ENCODE measurements around the gene SPEM1. TPM values are rescaled to one million over a fixed set of nuclear protein-coding genes. Genes with fewer than 3 reads are reported as not detected.

The SPEM1 gene
- total RNA-seq, 1 donor from 2014 or later = 0.26 TPM

DNA sequence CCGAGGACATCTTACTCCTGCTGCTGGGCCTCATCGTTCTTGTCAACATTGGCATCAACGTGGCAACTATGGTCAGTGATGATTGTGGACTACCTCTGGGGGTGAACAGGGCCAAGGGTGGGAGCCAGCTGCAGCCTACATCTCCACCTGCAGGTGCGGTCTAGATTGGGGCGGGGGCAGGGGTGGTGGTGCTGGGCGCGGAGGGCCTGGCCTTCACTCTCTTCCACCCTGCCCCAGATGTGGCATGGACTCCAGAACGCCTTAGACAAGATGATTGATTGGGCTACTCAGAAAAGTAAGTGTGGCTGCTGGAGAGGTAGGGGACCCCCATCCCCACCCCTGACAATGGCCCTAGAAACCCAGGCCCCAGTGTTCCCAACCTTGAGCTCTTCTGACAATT lies 5.6 kb downstream of the SPEM1 start:
- no peak overlapping the region for H3K4me3 Mint-ChIP-seq
- H3K4me1 Mint-ChIP-seq = peaks cover 9% of the 10 kb centered on the region
- no peaks in the 10 kb centered on the region for H3K36me3 Mint-ChIP-seq (ENCODE audit: low read depth)
- no peaks in the 10 kb centered on the region for H3K27me3 Mint-ChIP-seq (ENCODE audit: low read depth)
- no peak overlapping the region for H3K27ac Mint-ChIP-seq (ENCODE audit: unreplicated experiment)
- TF ChIP-seq, protein P1, sequence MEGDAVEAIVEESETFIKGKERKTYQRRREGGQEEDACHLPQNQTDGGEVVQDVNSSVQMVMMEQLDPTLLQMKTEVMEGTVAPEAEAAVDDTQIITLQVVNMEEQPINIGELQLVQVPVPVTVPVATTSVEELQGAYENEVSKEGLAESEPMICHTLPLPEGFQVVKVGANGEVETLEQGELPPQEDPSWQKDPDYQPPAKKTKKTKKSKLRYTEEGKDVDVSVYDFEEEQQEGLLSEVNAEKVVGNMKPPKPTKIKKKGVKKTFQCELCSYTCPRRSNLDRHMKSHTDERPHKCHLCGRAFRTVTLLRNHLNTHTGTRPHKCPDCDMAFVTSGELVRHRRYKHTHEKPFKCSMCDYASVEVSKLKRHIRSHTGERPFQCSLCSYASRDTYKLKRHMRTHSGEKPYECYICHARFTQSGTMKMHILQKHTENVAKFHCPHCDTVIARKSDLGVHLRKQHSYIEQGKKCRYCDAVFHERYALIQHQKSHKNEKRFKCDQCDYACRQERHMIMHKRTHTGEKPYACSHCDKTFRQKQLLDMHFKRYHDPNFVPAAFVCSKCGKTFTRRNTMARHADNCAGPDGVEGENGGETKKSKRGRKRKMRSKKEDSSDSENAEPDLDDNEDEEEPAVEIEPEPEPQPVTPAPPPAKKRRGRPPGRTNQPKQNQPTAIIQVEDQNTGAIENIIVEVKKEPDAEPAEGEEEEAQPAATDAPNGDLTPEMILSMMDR (conservative IDR thresholded peaks at IDR 0.05) = no peak
- H3K9me3 Mint-ChIP-seq = peaks cover 2% of the 10 kb centered on the region
- DNase-seq (ENCODE audit: low read depth, low spot score) = no peak

DNA sequence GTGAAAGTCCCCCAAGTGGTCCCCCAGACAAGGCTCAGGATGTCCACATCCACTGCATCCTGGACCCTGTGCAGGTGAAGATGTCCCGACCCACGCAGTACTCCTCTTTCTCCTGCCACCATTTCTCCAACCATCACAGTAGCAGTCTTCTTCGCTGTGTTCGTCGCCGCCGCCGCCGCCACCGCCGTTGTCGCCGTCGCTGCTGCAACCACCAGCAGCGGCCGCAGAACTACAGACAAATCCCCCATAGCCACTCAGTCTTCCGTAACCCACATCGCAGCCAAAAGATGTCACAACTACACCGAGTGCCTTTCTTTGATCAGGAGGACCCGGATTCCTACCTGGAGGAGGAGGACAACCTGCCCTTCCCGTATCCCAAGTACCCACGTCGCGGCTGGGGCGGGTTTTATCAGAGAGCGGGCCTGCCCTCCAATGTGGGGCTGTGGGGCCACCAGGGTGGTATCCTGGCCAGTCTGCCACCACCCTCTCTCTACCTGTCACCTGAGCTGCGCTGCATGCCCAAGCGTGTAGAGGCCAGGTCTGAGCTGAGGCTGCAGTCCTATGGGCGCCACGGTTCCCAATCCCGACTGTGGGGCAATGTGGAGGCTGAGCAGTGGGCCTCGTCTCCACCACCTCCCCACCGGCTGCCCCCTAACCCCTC lies 6.2 kb downstream of the SPEM1 start:
- TF ChIP-seq, protein P1 (conservative IDR thresholded peaks at IDR 0.05) = no peak
- Mint-ChIP-seq H3K4me3 (no peak overlapping the region), H3K27me3 (ENCODE audit: low read depth) (no peaks in the 10 kb centered on the region), H3K27ac (ENCODE audit: unreplicated experiment) (no peak overlapping the region), H3K4me1 (peaks cover 6% of the 10 kb centered on the region), H3K9me3 (peaks cover 4% of the 10 kb centered on the region), H3K36me3 (ENCODE audit: low read depth) (no peaks in the 10 kb centered on the region)
- no peak for DNase-seq (ENCODE audit: low read depth, low spot score)

DNA sequence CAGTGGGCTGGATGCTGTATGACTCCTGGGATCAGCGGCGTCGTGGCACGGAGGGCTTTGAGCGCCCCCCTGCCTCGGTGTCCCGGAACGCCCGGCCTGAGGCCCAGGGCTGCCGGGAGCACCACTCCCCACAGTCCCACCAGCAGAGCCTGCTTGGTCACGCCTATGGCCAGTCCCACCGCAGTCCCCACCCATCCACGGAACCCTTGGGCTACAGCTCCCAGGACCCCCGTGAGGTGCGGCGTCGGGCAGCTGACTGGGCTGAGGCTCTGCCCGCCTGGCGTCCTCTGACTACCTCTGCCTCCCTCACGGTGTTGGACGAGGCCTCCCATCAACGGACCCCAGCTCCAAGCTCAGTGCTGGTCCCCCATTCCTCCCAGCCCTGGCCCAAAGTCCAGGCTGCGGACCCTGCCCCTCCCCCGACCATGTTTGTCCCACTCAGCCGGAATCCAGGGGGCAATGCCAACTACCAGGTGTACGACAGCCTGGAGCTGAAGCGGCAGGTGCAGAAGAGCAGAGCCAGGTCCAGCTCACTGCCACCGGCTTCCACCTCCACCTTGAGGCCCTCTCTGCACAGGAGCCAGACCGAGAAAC lies 6.9 kb downstream of the SPEM1 start:
- Mint-ChIP-seq H3K36me3 (ENCODE audit: low read depth) (no peaks in the 10 kb centered on the region), H3K4me1 (peaks cover 6% of the 10 kb centered on the region), H3K27ac (ENCODE audit: unreplicated experiment) (no peak overlapping the region), H3K9me3 (peaks cover 7% of the 10 kb centered on the region), H3K27me3 (ENCODE audit: low read depth) (no peaks in the 10 kb centered on the region), H3K4me3 (no peak overlapping the region)
- TF ChIP-seq, protein P1 (conservative IDR thresholded peaks at IDR 0.05) = no peak
- no peak for DNase-seq (ENCODE audit: low read depth, low spot score)

DNA sequence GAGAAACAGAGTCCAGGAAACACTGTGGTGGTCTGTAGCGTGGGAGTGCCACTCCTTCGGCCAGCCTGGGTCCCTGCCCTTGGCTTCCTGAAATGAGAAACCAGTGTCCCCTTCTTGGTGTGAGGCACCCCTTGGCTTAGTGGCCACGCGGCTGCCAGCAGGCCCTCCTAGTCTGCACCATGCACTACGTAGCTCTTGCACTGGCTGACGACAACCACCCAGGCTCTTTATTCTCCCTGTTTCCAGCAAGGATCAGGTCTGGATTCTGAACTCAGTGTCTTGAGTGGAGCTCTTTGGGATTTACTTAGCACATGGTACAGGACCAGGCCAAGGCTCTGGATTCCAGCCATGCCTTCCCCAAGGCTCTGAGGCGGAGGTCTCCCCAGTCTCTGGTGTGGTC lies 7.4 kb downstream of the SPEM1 start:
- Mint-ChIP-seq H3K4me3 (no peak overlapping the region), H3K36me3 (ENCODE audit: low read depth) (no peaks in the 10 kb centered on the region), H3K4me1 (peaks cover 6% of the 10 kb centered on the region), H3K27ac (ENCODE audit: unreplicated experiment) (no peak overlapping the region), H3K27me3 (ENCODE audit: low read depth) (no peaks in the 10 kb centered on the region), H3K9me3 (peaks cover 7% of the 10 kb centered on the region)
- DNase-seq (ENCODE audit: low read depth, low spot score) = no peak
- TF ChIP-seq, protein P1 (conservative IDR thresholded peaks at IDR 0.05) = no peak

DNA sequence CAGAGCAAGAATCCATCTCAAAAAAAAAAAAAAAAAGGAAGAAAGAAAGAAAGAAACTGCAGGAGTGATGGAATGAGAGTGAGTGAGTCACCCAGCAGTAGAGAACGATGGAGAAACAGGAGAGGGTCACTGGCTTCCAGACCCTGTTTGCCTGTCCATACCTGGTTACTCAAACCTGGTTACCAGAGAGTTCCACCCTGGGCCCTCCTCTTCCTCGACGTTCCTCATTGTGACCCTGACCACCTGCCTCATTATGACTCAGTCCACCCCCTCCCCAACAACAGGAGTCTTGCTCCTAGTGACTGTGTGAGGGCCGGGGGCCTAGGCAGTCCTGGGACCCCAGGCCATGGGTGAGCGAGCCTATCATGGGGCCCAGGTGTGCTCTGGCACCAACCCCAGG lies 8.4 kb downstream of the SPEM1 start, which contains the start of gene SPEM3:
Gene SPEM3, plus strand, starts transcription at position 301 of the 400 bp plus-strand sequence. Its CDS starts 46 bp downstream, at position 347.
- H3K4me3 Mint-ChIP-seq = no peak within 1 kb of the TSS
- H3K9me3 Mint-ChIP-seq = peaks cover 7% of the 10 kb centered on the region
- no peak for DNase-seq (ENCODE audit: low read depth, low spot score)
- H3K27me3 Mint-ChIP-seq (ENCODE audit: low read depth) = no peaks in the 10 kb centered on the region
- no peak within 1 kb of the TSS for H3K27ac Mint-ChIP-seq (ENCODE audit: unreplicated experiment)
- H3K4me1 Mint-ChIP-seq = peaks cover 5% of the 10 kb centered on the region
- H3K36me3 Mint-ChIP-seq (ENCODE audit: low read depth) = no peaks in the 10 kb centered on the region
- TF ChIP-seq, protein P1 (conservative IDR thresholded peaks at IDR 0.05) = no peak

Data from neural crest cell (in vitro differentiated cells).